ENCODE results near the gene DEXI.

DNA sequence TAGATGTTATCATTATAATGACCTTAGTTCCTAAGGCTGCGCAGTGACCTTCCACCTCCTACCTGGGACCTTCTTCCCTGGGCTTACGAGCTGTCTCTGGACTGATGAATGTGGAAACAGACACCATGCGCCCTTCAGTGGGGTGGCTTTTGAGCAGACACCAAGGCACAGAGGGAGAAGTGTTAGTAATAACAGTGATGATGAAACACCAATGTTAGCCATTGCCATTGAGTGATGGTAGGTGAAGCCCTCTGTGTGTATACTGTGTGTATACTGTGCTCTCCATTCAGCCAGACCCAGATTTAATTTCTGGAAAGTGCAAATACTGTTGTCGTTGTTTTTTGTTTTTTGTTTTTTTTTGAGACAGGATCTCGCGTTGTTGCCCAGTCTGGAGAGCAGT, 46.6 kb upstream of the DEXI start:
- TF ChIP-seq ZFP3 (CRISPR knock-in tag; IDR thresholded peaks at IDR 0.05), result no peak
- TF ChIP-seq GLIS3 (CRISPR knock-in tag; IDR thresholded peaks at IDR 0.05), result no peak
- TF ChIP-seq ZNF8 (CRISPR knock-in tag; IDR thresholded peaks at IDR 0.05), result no peak

Measured in SK-N-SH treated with all-trans-retinoic acid at 6 μM for 48 hours (cell line).